GM19463 (cell line): ENCODE measurements around the gene RPS6KA4.

Source experiments
- ATAC-seq: cut with Tn5 transposase; IDR thresholded peaks from one replicate; pipeline ENCODE4 v1.9.1; 2021; ENCODE audit warnings: mild to moderate bottlenecking, moderate library complexity; ENCODE audit not compliant: unreplicated experiment

Gene RPS6KA4

DNA sequence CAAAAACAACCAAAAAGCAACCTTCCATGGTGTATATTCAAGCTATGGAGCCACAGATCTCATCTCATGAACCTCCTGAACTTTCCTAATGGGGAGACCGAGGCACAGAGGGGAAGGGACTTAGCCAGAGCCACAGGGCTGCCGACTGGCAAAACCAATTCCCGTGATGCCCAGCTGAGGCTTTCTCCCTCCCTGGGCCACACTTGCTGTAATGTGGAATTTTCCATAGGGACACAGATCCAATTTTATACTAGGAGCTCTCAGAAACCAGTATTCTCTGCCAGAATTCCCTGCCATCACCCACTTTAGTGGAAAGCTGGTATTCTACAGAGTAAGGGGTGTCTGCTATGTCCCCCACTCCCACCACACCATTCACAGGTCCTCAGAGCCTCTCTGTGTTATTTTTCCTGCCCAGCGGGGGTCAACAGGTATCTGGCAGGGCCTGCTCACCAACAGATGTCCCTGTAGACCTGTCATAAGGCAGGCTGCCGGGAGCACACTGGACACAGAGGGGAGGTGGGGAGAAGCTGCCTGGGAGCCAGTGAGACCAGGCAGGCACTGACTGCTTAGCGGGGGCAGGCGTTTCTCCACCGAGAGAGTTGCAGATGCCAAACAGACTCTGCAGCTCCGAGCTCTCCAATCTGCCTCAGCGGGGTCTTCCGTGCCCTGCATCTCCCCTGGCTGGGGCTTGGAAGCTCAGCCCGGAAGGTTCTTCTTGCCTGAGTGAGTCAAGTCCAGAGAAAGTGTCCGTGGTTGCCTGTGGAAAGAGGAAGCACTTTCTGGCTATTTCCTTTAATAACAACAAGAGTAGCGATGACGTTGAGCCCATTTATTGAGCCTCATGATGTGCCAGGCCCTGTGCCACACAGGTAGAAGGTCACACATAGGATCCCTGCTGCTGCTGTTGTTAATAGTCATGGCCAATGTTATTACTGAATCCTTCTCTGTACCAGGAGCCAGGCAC lies 26.3 kb downstream of the RPS6KA4 start:
- no peak for ATAC-seq

DNA sequence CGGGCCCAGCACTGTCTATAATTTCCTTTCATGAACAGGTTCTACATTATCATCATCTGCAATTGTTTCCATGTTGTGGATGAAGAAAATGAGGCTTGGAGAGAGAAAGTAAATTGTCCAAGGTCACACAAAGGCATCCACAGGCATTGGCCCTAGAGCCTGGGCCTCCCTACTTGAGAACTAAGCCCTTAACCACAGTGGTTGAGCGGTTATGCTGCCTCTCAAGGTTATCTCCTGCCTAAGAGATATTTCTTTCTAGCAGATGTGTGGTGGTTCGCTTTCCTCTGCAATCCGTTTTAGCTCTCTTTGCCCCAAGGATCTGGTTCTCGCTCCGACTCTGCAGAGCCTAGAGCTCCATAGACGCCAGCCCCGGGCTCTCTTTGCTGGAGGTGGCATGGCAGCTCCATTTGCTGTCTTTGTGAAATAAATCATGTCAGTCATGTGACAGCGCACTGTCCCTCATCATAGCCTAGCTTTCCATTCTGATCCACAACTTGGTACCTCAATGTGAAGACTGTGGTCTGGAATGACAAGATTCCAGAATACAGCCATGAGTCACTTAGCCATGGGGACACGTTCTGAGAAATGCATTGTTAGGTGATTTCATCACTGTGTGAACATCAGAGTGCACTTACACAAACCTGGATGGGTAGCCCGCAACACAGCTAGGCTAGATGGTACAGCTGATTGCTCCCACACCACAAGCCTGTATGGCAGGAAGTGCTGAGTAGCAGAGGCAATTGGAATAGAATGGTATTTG lies 27.2 kb downstream of the RPS6KA4 start:
- ATAC-seq: no peak

DNA sequence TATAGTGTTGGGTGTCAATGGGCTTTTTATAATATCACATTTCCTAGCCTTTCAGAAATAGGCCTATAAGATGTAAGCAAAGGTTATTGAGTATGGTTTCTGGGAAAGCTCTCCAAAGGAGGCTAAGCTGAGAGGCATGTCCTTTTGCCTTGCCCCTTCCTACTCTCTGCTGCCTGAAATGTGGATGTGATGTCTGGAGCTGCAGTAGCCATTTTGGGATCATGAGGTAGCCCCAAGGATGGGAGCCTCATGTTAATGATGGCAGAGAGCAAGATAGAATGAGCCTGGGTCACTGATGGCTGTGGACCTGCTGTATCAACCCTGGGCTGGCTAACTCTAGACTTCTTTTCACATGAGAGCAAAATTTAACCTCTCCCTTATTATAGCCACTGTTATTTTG lies 29.0 kb downstream of the RPS6KA4 start:
- no peak for ATAC-seq

DNA sequence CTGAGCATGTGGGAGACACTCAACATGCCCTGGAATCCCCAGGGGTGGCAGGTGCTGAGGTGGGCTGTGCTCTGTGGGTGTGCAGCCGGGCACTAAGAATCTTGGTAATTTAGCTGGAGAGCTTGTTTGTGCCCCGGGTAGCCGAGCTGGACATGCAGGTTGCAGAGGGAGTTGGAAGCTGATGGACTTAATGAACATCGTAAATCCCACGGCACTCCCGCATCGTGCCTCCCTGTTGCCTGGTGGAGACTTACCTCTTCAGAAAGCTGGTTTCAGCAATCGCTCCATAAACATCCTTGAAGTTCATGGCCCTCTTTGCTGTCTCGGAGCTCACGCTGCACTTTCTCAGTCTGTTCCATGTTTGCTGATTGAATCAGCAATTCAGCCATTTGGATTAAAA lies 29.9 kb downstream of the RPS6KA4 start:
- no peak for ATAC-seq

DNA sequence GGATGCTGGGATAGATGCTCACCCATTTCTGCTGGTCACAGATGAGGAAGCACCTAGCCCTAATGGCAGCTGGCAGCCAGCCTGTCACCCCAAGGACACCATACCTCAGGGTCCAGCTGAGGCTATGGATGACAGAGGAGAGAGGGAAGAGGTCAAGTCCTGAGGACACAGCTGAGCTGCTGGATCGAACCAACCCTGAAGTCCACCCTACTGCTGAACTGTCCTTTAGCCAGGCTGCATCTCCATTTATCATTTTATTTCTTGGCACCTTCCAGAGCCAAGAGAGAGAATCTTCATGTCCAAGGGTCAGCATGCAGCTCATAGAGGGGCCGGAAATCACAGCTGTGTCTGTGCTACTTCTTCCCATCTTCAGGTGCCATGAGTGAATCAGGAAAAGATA lies 30.9 kb downstream of the RPS6KA4 start:
- ATAC-seq: no peak

DNA sequence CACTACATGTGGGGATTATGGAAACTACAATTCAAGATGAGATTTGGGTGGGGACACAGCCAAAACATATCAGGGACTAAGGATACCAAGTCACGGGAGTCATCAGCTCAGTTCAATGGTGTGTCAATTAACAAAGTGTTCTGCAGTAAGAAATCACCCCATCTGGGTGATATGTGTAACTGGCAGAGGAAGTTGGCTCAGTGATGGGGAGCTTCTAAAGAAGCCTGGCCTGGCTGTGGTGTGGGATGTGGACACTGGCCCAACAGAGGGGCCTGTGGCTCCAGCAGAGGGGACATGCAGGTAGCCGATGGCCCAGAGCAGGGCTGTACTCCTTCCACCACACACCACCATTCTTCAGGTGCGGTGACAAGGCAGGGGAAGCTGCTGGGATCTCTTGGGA lies 31.6 kb downstream of the RPS6KA4 start:
- ATAC-seq: no peak

DNA sequence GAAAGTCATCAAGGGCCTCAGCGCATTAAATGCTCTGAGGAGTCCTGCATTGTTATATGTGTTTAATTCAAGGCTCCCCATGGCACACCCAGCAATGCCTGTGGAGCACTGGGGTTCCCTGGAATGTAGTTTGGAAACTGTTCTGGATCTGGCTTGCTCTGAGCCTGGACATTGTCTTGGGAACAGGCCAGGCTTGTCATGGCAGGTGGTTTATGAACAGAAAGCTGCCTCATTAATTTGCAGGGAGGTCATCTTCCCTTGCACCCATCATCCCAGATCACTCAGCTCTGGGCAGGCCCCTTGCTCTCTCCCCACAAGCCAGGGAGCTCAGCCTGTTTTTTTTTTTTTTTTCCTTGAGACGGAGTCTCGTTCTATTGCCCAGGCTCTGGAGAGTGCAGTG lies 32.9 kb downstream of the RPS6KA4 start:
- ATAC-seq: no peak

DNA sequence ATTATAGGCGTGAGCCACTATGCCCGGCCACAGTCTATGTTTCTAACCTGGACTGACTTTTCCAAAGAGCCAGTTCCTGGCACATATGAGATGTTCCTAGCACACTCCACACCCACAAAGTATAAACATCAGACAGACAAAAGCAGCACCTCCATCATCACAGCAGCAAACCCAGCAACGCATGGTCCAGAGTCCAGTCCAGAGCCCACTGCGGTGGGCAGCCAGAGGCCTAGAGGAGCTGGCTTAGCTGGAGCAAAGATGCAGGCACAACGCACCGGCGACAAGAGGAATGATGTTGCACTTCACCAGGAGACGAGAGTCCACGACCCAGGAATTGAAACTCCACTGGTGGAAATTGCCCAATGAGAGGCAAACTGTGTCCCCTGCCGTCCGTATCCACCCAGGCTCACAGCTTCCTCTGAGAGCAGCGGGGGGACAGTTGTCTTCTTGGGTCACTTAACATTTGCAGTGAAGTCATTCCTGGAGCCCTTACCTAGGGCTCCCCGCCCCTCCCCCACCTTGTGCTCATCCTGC lies 36.6 kb downstream of the RPS6KA4 start:
- no peak for ATAC-seq

DNA sequence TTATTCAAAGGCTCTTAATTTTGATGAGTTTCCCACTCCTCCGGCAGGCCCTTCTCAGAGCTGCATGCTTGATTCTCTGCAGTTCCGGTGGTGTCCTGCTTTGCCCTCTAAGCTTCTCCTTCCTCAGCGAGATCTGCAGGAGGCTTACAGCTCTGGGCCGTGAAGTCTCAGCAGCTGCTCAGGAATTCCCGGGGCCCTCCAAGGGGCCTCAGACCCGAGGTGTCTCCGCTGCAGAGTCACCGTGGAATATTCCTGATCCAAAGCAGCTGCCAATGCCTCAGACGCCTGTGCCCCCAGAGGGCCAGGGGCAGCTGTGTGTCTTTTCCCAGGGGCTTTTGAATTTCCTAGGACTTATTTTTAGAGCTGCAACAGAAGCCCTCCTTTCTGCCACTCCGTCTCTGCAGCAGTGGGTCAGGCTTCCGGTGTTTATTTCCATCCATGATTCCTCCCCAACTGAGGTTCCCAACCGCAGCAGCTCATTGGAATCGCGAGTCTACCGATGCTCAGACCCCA lies 37.2 kb downstream of the RPS6KA4 start:
- no peak for ATAC-seq

DNA sequence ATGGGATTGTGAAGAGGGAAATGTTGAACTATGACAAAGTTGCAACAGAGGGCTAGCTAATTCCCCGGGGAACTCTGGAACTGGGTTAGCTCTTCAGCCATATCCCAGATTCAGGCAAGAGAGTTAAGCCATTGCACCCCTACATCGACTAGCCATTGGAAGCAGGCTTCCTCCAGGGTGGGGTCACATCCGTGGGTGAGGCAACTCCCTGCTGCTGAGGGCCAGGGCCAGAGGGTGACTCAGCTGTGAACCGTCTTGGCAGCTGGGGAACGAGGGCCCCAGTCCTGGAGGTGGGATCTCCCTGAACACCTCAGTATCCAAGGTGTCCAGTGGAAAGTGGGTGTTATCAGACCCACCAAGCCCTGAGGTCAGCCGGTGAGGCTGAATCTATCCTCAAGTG lies 41.1 kb downstream of the RPS6KA4 start:
- ATAC-seq: no peak

DNA sequence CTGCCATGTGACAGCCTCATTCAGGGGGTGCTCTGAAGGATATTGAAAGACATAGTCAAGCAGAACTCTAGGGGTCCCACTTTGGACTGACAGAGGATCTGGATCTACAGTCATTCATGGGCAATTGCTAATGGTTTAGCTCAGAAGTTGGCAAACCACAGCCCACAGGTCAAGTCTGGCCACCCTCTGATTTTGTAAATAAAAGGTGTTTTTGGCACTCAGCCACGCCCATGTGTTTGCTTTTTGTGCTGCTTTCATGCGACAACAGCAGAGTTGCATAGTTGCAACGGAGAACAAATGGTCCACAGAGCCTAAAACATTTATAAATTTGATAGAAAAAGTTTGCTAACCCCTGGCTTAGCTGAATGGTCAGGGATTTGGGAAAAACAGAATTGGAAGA lies 41.7 kb downstream of the RPS6KA4 start:
- no peak for ATAC-seq

DNA sequence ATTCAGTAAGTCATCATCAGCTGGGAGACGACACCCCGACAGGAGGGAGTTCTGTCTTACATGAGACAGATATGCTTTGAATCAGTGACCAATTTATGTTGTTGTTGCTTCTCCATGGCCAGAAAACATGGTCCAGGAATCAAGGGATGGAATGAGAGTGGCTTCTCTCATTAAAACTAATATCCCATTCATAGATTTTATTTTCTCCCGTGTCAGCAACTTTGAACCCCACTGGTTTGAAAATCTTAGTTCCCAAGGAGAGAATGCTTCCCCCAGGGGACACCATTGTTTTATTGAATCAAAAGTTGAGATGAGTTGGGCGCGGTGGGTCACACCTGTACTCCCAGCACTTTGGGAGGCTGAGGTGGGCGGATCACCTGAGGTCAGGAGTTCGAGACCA lies 42.8 kb downstream of the RPS6KA4 start:
- no peak for ATAC-seq

DNA sequence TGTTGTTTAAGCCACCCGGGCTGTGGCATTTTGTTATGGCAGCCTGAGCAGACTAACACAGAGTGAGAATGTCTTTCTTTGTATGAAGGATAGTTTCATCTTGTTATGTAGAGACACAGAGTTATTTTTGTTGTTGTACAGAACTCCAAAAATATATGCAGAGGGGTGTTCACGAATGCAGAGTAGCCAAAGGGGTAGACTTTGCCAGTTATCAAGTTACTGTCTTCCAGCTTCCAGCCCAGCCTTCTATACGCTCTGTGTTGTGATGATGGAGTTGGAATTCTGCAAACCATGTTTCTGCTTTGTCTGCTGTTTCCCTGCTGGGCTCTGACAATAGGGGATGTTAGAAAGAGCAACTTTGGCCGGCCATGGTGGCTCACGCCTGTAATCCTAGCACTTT lies 44.1 kb downstream of the RPS6KA4 start:
- ATAC-seq: no peak

DNA sequence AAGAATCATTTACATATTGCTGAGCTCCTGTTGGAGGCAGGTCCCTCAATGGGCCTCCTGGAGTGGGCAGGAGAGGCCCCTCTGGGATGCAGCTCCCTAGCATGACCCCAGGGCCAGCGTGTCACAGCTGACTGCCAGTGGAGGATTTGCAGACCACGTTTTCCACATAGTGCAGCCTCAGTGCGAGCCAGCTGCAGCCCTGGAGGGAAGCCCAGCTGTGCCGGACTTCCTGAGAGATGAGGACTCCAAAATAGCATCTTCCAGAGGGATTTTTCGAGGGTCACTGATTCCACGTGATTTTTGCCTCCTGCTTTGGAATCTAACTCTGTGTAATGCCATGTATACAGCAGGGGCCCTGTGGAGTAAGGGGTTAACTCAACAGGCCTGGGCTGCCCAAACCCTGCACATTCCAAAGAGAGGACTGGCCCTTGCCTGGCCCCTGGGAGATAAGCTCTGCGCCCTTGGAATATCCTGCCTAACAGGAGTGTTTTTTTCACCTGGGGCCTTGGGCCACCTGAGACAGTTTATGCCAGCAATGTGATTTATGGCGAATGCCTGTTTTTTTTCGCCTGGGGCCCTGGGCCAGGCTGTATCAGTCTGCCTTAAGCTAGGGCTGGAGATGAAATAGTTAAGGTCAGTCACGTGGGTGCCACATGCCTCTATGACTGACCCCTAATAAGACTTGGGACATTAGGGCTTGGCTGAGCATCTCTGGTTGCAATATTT lies 47.4 kb downstream of the RPS6KA4 start:
- no peak for ATAC-seq

DNA sequence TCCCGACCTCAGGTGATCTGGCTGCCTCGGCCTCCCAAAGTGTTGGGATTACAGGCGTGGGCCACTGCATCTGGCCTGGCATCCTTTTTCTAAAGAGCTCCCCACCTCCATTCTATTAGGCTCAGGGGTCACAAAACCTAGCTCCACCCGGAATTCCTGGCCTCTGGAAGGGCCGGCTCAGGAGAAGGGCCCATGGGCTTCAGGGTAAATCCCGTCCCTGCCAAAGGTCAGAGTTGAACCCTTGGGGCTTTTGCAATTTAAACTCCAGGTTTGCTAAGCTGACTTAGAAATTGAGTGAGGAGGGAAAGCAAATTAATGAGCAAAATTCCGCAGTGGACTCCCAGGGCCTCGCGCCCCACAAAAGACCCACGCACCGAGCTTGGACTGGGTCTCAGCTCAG lies 48.3 kb downstream of the RPS6KA4 start:
- ATAC-seq: no peak

DNA sequence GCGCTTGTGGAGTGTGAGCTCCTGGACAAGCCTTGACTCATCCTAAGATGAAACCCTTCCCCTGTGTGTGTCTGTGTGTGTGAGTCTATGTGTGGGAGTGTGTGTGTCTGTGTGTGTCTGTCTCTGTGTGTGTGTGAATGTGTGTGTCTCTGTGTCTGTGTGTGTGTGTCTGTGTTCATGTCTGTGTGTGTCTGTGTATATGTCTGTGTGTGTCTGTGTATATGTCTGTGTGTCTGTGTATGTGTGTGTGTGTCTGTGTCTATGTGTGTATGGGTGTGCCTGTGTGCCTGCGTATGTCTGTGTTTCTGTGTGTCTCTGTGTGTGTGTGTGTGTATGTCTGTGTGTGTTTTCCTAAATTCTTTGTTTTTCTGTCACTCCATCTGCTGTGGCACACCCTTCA lies 48.7 kb downstream of the RPS6KA4 start:
- ATAC-seq: no peak

DNA sequence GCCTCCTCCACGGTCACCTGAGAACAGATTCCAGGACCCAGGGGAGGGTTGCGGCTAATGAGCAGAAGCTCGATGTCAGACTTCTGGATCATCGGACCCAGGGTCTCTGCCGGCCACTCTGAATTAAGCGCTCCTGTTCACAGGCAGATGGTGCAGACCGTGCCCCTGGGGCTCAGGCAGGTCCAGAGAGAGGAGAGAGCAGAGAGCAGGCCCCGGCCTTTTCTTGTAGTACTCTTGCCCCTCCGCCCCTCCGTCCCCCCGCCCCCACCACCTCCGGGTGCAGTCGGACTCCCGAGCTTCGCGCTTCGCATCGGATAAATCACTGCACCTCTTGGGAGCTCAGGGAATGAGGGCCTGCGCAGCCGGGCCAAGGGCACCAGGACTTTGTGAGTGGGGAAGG lies 50.3 kb downstream of the RPS6KA4 start:
- ATAC-seq: no peak

DNA sequence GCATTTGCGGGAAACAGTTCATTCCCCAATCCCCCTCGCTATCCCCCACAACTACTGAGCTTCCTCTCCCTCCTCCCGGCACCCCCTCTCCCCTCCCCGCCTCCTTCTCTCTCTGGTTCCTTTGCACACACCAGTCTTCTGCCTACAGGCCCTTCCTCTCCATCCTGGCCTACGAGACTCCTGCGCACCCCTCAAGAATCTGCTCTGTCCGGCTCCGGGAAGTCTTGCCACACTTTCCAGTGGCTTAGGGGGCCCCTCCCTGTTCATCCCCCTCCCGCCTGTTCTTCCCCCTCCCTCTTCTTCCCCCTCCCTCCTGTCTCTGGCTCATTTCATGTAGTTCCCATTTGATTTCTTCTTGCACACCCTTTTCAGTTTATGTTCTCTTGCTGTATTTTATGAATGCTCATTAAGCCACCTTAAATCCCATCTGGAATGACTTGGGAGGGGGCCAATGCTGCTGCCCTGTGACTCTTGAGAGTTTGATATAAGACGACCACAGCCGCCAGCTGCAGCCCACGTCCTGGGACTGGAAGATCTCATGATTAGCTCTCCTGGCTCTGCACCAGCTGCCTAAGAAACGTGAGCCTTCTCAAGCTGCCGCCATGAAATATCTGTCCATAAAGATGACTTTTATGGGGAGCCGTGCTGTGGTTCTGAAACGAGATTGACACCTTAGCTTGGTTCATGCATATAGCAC lies 50.9 kb downstream of the RPS6KA4 start:
- ATAC-seq: no peak

DNA sequence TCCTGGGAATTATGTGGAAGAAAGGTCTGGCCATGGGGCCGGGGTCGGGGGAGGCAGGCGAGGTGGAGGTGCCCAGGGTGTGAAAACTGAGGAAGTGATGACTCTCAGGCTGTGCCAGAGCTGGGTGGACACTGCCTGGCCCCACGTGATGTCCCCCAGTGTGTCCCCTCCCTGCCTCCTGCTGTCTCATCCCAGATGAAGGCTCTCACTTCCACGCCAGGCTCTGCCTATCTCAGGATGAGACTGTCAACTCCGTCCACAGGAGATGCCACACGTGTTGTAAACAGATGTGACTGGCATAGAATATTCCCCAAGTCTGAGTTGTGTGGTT lies 51.4 kb downstream of the RPS6KA4 start:
- no peak for ATAC-seq

DNA sequence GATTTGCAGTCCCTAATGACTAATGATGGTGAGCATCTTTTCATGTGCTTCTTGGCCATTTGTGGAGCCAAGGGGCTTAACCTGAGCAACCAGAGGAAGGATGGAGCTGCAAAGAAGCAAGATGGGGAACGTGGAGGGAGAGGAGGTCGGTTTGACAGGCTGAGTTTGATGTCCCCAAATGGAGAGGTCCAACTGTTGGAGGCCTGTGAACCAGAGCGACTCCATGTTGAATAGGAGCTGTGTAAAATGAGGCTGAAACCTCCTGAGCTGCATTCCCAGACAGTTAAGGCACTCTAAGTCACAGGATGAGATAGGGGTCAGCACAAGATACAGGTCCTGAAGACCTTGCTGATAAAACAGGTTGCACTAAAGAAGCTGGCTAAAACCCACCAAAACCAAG lies 54.5 kb downstream of the RPS6KA4 start:
- ATAC-seq: no peak

DNA sequence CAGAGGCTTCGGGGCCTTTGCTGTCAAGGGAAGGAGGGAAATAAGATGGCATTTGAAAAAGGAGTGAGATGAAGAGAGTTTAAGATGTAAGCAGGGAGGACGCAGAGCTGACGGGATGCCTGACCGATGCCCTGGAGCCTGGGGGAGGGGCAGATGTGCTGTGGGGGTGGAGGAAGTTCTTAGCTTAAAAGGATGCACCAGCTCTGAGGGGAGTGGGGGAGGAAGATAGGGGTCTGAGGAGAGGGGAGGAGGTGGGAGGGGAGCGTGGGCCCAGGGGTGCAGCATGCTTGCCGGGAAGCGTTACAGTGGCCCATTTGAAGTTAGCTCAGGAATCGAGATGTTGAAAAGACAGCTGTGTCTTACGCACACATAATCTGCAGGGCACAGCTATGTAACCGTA lies 56.3 kb downstream of the RPS6KA4 start:
- ATAC-seq: no peak
